OCI-LY1 (cell line): ENCODE data around the gene SNPH.

ENCODE experiments used
- EZH2 ChIP-seq: fragments of 200-600 bp; sonication (generic), shearing (Covaris generic); IDR thresholded peaks from 2 replicates; pipeline ENCODE4 v1.8.0; 2017; ENCODE audit warnings: borderline replicate concordance, mixed run types, mild to moderate bottlenecking, antibody characterized with exemption, low read length, moderate library complexity, mixed read lengths
- TF ChIP-seq, protein P1 (sequence below): fragments of 200-600 bp; sonication (generic), shearing (Covaris generic); IDR thresholded peaks from 2 replicates; pipeline ENCODE4 v1.5.1; 2017; ENCODE audit warnings: mild to moderate bottlenecking, antibody characterized with exemption, low read length, moderate library complexity, mixed read lengths

DNA sequence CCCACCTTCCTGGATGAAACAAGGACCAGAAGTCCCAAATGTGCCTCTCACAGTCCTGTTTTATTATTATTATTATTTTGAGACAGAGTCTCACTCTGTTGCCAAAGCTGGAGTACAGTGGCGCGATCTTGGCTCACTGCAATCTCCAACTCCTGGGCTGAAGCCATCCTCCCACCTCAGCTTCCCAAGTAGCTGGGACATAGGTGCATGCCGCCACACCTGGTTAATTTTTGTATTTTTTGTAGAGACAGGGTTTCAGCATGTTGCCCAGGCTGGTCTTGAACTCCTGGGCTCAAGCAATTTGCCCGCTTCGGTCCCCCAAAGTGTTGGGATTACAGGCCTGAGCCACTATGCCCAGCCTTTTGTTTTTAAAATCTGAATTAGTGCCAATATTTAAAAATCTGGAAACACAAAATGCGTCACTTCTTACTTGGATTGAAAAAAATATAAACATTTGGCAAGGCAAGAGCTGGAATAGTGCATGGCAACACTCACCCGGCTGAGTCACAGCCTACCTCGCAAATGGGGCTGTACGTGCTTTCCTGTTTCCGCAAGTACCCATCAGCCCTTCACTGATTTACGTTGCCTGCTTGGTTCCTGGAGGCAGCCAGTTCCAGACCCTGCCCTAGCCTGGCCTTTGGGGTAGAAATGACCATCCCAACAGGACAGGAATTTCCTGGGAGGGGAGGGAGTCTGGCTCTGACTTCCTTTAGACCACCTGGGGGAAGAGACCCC is 56.6 kb downstream of the SNPH start:
- TF ChIP-seq EZH2: no peak
- TF ChIP-seq, protein P1, sequence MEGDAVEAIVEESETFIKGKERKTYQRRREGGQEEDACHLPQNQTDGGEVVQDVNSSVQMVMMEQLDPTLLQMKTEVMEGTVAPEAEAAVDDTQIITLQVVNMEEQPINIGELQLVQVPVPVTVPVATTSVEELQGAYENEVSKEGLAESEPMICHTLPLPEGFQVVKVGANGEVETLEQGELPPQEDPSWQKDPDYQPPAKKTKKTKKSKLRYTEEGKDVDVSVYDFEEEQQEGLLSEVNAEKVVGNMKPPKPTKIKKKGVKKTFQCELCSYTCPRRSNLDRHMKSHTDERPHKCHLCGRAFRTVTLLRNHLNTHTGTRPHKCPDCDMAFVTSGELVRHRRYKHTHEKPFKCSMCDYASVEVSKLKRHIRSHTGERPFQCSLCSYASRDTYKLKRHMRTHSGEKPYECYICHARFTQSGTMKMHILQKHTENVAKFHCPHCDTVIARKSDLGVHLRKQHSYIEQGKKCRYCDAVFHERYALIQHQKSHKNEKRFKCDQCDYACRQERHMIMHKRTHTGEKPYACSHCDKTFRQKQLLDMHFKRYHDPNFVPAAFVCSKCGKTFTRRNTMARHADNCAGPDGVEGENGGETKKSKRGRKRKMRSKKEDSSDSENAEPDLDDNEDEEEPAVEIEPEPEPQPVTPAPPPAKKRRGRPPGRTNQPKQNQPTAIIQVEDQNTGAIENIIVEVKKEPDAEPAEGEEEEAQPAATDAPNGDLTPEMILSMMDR: no peak
